Neural cell (in vitro differentiated cells): Measurements from ENCODE around the gene IGSF3. TPM values are rescaled to one million over a fixed set of nuclear protein-coding genes. Genes with fewer than 3 reads are reported as not detected.
"Not testable (repeated sequence)": the region's sequence is repeated elsewhere in the genome, so short reads cannot be mapped to it uniquely, and the experiment has no call there.

ENCODE experiments used
- H2AFZ ChIP-seq: fragments of 200-600, 300-800 bp; sonication (generic), shearing (Covaris generic); 2 replicates; pipeline ENCODE4 v1.6.0; 2014; ENCODE audit warnings: low read depth, mild to moderate bottlenecking, antibody characterized with exemption, low read length, moderate library complexity
- H3F3A ChIP-seq: fragments of 200-600 bp; shearing (Covaris generic); 2 replicates; pipeline ENCODE4 v1.6.1; 2016; ENCODE audit warnings: mild to moderate bottlenecking, moderate library complexity, mixed read lengths, antibody characterized with exemption, low read length; ENCODE audit not compliant: insufficient read depth, poor library complexity, severe bottlenecking
- H3K27ac ChIP-seq: fragments of 200-600, 300-800 bp; sonication (generic), shearing (Covaris generic); 2 replicates; pipeline ENCODE4 v1.5.1; 2014; ENCODE audit warnings: mild to moderate bottlenecking, low read length, moderate library complexity
- H3K27me3 ChIP-seq: fragments of 300-800, 200-600 bp; sonication (generic), shearing (Covaris generic); 2 replicates; pipeline ENCODE4 v1.6.0; 2014; ENCODE audit warnings: mild to moderate bottlenecking, low read depth, low read length, moderate library complexity; ENCODE audit not compliant: insufficient read depth
- H3K36me3 ChIP-seq: fragments of 300-800, 200-600 bp; sonication (generic), shearing (Covaris generic); 2 replicates; pipeline ENCODE4 v1.5.1; 2014; ENCODE audit warnings: mild to moderate bottlenecking, antibody characterized with exemption, low read length, moderate library complexity; ENCODE audit not compliant: insufficient read depth
- H3K4me2 ChIP-seq: fragments of 300-800, 200-600 bp; sonication (generic), shearing (Covaris generic); 2 replicates; pipeline ENCODE4 v1.6.0; 2014; ENCODE audit warnings: mild to moderate bottlenecking, low read length
- H3K4me3 ChIP-seq: fragments of 300-800, 200-600 bp; sonication (generic), shearing (Covaris generic); 2 replicates; pipeline ENCODE4 v1.5.1; 2014; ENCODE audit warnings: mild to moderate bottlenecking, low read length, moderate library complexity
- H3K79me2 ChIP-seq: fragments of 200-600 bp; shearing (Covaris generic); replicated peaks from 2 replicates; pipeline ENCODE4 v1.6.0; 2014; ENCODE audit warnings: mild to moderate bottlenecking, low read length, moderate library complexity; ENCODE audit not compliant: insufficient read depth
- H3K9ac ChIP-seq: fragments of 300-800, 200-600 bp; sonication (generic), shearing (Covaris generic); 2 replicates; pipeline ENCODE4 v1.6.1; 2016; ENCODE audit warnings: mild to moderate bottlenecking, low read length, mixed read lengths
- H3K9me2 ChIP-seq: fragments of 200-600 bp; shearing (Covaris generic); 2 replicates; pipeline ENCODE4 v1.6.1; 2016; ENCODE audit warnings: mild to moderate bottlenecking, low read length, mixed read lengths; ENCODE audit not compliant: insufficient read depth
- H3K9me3 ChIP-seq: fragments of 200-600, 300-800 bp; sonication (generic), shearing (Covaris generic); 2 replicates; pipeline ENCODE4 v1.6.1; 2016; ENCODE audit warnings: mild to moderate bottlenecking, mixed run types, low read length, moderate library complexity, mixed read lengths
- H4K20me1 ChIP-seq: fragments of 200-600 bp; shearing (Covaris generic); 2 replicates; pipeline ENCODE4 v1.6.1; 2016; ENCODE audit warnings: mild to moderate bottlenecking, mixed run types; ENCODE audit not compliant: insufficient read depth
- CTCF ChIP-seq: fragments of 450-650 bp; IDR thresholded peaks from 2 replicates; pipeline ENCODE4 v1.5.1; 2014; ENCODE audit warnings: antibody characterized with exemption, mild to moderate bottlenecking, moderate library complexity; ENCODE audit not compliant: poor library complexity, severe bottlenecking
- EP300 ChIP-seq: fragments of 450-650 bp; conservative IDR thresholded peaks from 2 replicates; pipeline ENCODE4 v1.6.1; 2014; ENCODE audit warnings: antibody characterized with exemption, mild to moderate bottlenecking, moderate library complexity; ENCODE audit not compliant: poor library complexity, severe bottlenecking
- EZH2 ChIP-seq: fragments of 200-600, 300-800 bp; shearing (Covaris generic), sonication (generic); IDR thresholded peaks from 2 replicates; pipeline ENCODE4 v1.6.1; 2014; ENCODE audit warnings: antibody characterized with exemption, low read length, borderline replicate concordance, mild to moderate bottlenecking; ENCODE audit not compliant: insufficient read depth, poor library complexity, severe bottlenecking
- MXI1 ChIP-seq: fragments of 450-650 bp; conservative IDR thresholded peaks from 2 replicates; pipeline ENCODE4 v1.6.1; 2014; ENCODE audit warnings: antibody characterized with exemption, mild to moderate bottlenecking; ENCODE audit not compliant: poor library complexity, severe bottlenecking
- POLR2AphosphoS5 ChIP-seq: IDR thresholded peaks from 2 replicates; pipeline ENCODE4 v1.6.1; 2012
- RAD21 ChIP-seq: fragments of 450-650 bp; conservative IDR thresholded peaks from 2 replicates; pipeline ENCODE4 v1.6.1; 2014; ENCODE audit warnings: antibody characterized with exemption, mild to moderate bottlenecking, moderate library complexity
- REST ChIP-seq: IDR thresholded peaks from 2 replicates; pipeline ENCODE4 v1.6.1; 2012; ENCODE audit warnings: borderline replicate concordance
- SMC3 ChIP-seq: fragments of 450-650 bp; conservative IDR thresholded peaks from 2 replicates; pipeline ENCODE4 v1.6.1; 2014; ENCODE audit warnings: antibody characterized with exemption, mild to moderate bottlenecking, moderate library complexity; ENCODE audit not compliant: poor library complexity
- TAF1 ChIP-seq: IDR thresholded peaks from 2 replicates; pipeline ENCODE4 v1.6.1; 2012; ENCODE audit warnings: low read depth
- polyA plus RNA-seq: library from polyadenylated mRNA; depleted of rRNA; stranded (reverse); fragments of >200 nt; gene quantifications from 2 replicates; pipeline ENCODE4 v1.2.3, GENCODE V29; 2014

The IGSF3 gene
- polyA plus RNA-seq, 1 donor from 2014 or later = 81.4 TPM

GRCh38 chr1:116625155-116625554 is 42.4 kb downstream of the IGSF3 start:
- H3K4me3 ChIP-seq, H3K4me2 ChIP-seq: not testable (repeated sequence)

GRCh38 chr1:116624040-116624439 is 43.5 kb downstream of the IGSF3 start:
- Histone ChIP-seq H3K4me3 (no peak overlapping the region), H4K20me1 (no peaks in the 10 kb centered on the region)

More at GRCh38 chr1:116625155-116625554, 42.4 kb downstream of the IGSF3 start:
- H3K36me3 ChIP-seq, H3K27me3 ChIP-seq, H4K20me1 ChIP-seq, H3F3A ChIP-seq, H3K79me2 ChIP-seq, H3K27ac ChIP-seq, H3K9me3 ChIP-seq, H3K9ac ChIP-seq, H2AFZ ChIP-seq, H3K9me2 ChIP-seq: not testable (repeated sequence)

GRCh38 chr1:116622496-116622895 is 45.0 kb downstream of the IGSF3 start:
- H3K4me3 ChIP-seq, H3K79me2 ChIP-seq, H3K4me2 ChIP-seq, H2AFZ ChIP-seq, H4K20me1 ChIP-seq, H3K27ac ChIP-seq, H3K9me2 ChIP-seq, H3K9me3 ChIP-seq, H3F3A ChIP-seq, H3K36me3 ChIP-seq, H3K27me3 ChIP-seq, H3K9ac ChIP-seq: not testable (repeated sequence)

More at GRCh38 chr1:116624040-116624439, 43.5 kb downstream of the IGSF3 start:
- TF ChIP-seq EZH2 (no peak), SMC3 (no peak), REST (no peak), RAD21 (no peak), CTCF (no peak), EP300 (no peak), TAF1 (no peak), MXI1 (no peak), POLR2AphosphoS5 (no peak)
- H3K27ac ChIP-seq = no peak overlapping the region
- H3K9me3 ChIP-seq = no peaks in the 10 kb centered on the region
- no peaks in the 10 kb centered on the region for H3K27me3 ChIP-seq
- H3F3A ChIP-seq = no peaks in the 10 kb centered on the region
- no peaks in the 10 kb centered on the region for H3K36me3 ChIP-seq
- no peak overlapping the region for H3K4me2 ChIP-seq
- H2AFZ ChIP-seq = no peak overlapping the region
- H3K9me2 ChIP-seq = no peaks in the 10 kb centered on the region
- no peaks in the 10 kb centered on the region for H3K79me2 ChIP-seq
- no peak overlapping the region for H3K9ac ChIP-seq

- not testable (repeated sequence) for H3K9me2 ChIP-seq, H3K27ac ChIP-seq, H3K4me2 ChIP-seq, H2AFZ ChIP-seq, H3K36me3 ChIP-seq, H3K79me2 ChIP-seq, H3K9me3 ChIP-seq, H3F3A ChIP-seq, H3K27me3 ChIP-seq, H3K4me3 ChIP-seq, H4K20me1 ChIP-seq, H3K9ac ChIP-seq
Observed at GRCh38 chr1:116621756-116622155, 45.8 kb downstream of the IGSF3 start.

GRCh38 chr1:116620392-116620791 is 47.1 kb downstream of the IGSF3 start:
- H4K20me1 ChIP-seq, H3K79me2 ChIP-seq, H3K9ac ChIP-seq, H3K4me3 ChIP-seq, H2AFZ ChIP-seq, H3K27me3 ChIP-seq, H3K9me3 ChIP-seq, H3K4me2 ChIP-seq, H3K36me3 ChIP-seq, H3K9me2 ChIP-seq, H3K27ac ChIP-seq, H3F3A ChIP-seq: not testable (repeated sequence)
